ENCODE measurements around the gene SPG7.

SPG7 gene

GRCh38 chr16:89599451-89599858 lies 91.3 kb downstream of the SPG7 start:
- no peak for DNase-seq (ENCODE audit: low read depth in 2 of 2)

- DNase-seq (ENCODE audit: low read depth in 2 of 2): no peak
Observed at GRCh38 chr16:89599902-89600301, 91.7 kb downstream of the SPG7 start.

GRCh38 chr16:89600427-89600826 lies 92.2 kb downstream of the SPG7 start:
- no peak for DNase-seq (ENCODE audit: low read depth in 2 of 2)

DNA sequence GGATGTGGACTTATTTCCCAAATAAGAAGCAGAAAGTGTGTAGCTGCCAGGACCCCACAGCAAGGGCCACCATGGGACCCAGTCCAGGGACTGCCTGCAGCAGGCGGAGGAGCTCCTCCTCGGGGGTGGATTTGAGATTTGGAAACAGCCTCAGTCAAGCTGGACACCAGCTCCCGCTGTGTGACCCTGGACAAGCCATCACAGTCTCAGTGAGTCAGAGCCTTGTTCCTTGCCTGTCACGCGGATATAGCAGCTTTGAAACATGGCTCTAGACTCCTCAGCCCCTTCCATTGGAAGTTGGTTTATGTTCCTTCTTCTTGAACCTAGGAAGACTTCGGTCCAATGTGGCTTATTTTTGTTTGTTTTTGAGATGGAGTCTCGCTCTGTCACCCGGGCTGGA lies 92.8 kb downstream of the SPG7 start:
- DNase-seq (ENCODE audit: low read depth in 2 of 2): no peak

GRCh38 chr16:89601906-89602272 lies 93.7 kb downstream of the SPG7 start:
- no peak for DNase-seq (ENCODE audit: low read depth in 2 of 2)

DNA sequence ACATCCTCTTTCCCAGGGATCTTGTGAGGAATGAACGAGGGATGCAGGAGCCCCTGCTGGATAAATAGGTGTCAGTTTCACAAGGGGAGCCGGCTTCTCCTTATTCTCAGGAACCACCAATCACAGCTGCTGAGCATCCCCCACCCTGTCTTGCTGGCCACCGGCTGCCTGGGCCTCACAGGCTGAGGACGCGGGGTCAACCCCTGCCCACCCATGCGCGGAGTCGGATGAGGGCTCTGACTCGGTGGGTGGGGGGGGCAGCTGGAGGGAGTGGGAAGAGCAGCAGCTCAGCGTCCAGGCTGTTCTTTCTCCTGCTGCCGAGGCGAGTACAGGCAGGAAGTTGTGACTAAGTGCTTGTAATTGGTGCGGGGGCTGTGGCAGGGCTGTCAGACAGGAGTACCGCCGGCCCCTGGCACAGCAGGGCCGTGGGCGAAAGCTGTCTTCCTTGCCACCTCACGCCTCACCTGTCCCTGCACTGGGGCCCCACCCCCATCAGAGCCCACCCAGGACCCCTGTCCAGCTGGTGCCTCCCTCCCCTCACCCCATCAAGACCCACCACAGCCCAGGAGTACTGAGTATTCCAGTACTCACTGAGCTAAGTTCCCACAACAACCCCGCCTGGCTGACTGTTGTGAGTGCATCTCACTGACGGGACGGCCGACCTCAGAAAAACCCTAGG lies 94.2 kb downstream of the SPG7 start:
- peak; percentile 53 to 55 for DNase-seq (ENCODE audit: low read depth in 2 of 2)

DNA sequence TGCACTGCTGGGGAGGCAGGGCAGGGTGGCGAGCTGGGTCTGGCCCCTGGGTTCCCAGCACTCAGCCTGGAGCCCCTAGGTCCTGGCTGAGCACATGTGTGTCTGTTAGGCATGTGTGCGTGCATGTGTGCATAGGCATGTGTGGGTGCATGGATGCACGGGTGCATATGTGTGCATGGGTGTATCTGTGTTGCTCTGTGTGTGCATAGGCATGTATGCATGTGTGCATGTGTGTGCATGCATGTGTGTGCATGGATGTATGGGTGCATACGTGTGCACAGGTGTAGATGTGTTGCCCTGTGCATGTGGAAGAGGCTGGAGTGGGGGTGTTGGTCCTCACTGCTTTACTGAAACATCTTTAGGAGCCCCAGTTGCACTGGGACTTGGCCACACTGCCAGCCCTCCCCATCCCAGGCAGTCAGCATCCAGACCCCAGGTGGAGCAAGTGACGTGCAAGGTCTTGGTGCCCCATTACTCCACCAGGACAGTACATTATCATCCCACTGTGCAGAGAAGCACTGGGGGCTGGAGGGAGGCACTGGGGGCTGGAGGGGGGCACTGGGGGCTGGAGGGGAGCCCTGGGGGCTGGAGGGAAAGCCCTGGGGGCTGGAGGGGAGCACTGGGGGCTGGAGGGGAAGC lies 94.9 kb downstream of the SPG7 start:
- no peak for DNase-seq (ENCODE audit: low read depth in 2 of 2)

GRCh38 chr16:89604764-89605163 lies 96.6 kb downstream of the SPG7 start:
- no peak for DNase-seq (ENCODE audit: low read depth in 2 of 2)

GRCh38 chr16:89605186-89605970 lies 97.2 kb downstream of the SPG7 start:
- DNase-seq (ENCODE audit: low read depth in 2 of 2): no peak

DNA sequence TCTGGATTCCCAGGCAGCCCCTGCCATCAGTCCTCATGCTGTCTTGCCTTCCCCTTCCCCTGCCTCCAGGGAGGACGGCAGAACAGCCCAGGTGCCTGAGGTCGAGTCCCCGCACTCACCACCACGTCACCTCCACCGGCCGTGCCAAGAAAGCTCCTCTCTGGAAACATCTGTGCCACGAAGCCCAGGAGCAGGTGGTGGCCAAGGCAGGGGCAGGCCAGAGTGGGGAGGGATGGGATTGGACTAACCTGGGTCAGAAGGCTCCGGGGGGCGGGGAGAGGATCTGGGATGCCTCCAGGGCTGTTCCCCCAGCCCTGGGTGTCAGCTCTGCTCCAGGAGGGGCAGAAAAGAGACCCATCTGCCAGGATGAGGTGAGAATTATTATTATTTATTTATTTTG lies 97.8 kb downstream of the SPG7 start:
- DNase-seq (ENCODE audit: low read depth in 2 of 2): no peak
